Endothelial cell (in vitro differentiated cells): Measurements from ENCODE around the gene DIP2C. TPM values are rescaled to one million over a fixed set of nuclear protein-coding genes. Genes with fewer than 3 reads are reported as not detected.

Experiments used
- DNase-seq: peaks from one replicate; pipeline ENCODE4 v3.0.0; 2021; ENCODE audit warnings: low spot score
- H3K27ac Mint-ChIP-seq: one replicate; pipeline ENCODE4 v1.8.0; 2021; ENCODE audit warnings: mixed read lengths, inconsistent platforms; ENCODE audit not compliant: unreplicated experiment
- H3K27me3 Mint-ChIP-seq: one replicate; pipeline ENCODE4 v1.8.0; 2021; ENCODE audit warnings: mild to moderate bottlenecking, moderate library complexity, mixed read lengths, inconsistent platforms; ENCODE audit not compliant: unreplicated experiment
- H3K36me3 Mint-ChIP-seq: one replicate; pipeline ENCODE4 v1.8.0; 2021; ENCODE audit warnings: mild to moderate bottlenecking, low read depth, mixed read lengths, inconsistent platforms; ENCODE audit not compliant: unreplicated experiment
- H3K4me1 Mint-ChIP-seq: one replicate; pipeline ENCODE4 v1.8.0; 2021; ENCODE audit warnings: mild to moderate bottlenecking, mixed read lengths, inconsistent platforms; ENCODE audit not compliant: unreplicated experiment
- H3K4me3 Mint-ChIP-seq: one replicate; pipeline ENCODE4 v1.8.0; 2021; ENCODE audit warnings: mild to moderate bottlenecking, mixed read lengths, inconsistent platforms; ENCODE audit not compliant: unreplicated experiment
- H3K9me3 Mint-ChIP-seq: one replicate; pipeline ENCODE4 v1.8.0; 2021; ENCODE audit warnings: mixed read lengths, inconsistent platforms; ENCODE audit not compliant: unreplicated experiment
- CTCF ChIP-seq: fragments of 200-600 bp; sonication (generic); IDR thresholded peaks from one replicate; pipeline ENCODE4 v1.5.0; 2021; ENCODE audit warnings: antibody characterized with exemption; ENCODE audit not compliant: unreplicated experiment
- total RNA-seq: library from RNA; stranded (reverse); fragmentation: NEBNext Ultra II Directional; extraction: Animal tissue kit (Norgen Biotek cat#: 25700); gene quantifications from one replicate; pipeline ENCODE4 v1.2.1, GENCODE V29; 2021; ENCODE audit not compliant: unreplicated experiment

The DIP2C gene
- total RNA-seq, 1 donor from 2014 or later: 13.1 TPM

- Mint-ChIP-seq H3K4me1 (peaks cover 6% of the 10 kb centered on the region), H3K27ac (no peak overlapping the region), H3K9me3 (no peaks in the 10 kb centered on the region), H3K36me3 (peaks cover 6% of the 10 kb centered on the region), H3K4me3 (no peak overlapping the region), H3K27me3 (peaks cover 2% of the 10 kb centered on the region)
- no peak for TF ChIP-seq CTCF
- DNase-seq: no peak
Measured at GRCh38 chr10:664893-665292, 24.6 kb downstream of the DIP2C start.

DNA sequence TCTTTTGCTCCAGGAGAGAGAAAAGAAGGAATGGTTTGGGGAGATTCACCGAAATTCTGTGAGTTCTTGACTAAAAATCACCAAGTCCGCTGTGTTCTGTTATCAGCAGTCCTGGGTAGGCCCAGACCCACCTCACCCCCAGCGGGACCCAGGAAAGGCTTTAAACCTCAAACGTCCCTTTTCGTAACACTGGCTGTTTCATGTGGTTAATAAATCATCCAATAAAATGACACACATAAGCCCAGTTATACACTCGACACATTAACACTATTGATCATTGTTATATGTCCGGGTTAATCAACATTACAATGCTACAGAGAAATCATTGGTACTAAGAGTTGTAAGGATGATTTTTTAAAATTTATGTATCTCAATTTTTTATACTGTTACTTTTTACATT, 25.2 kb downstream of the DIP2C start:
- Mint-ChIP-seq H3K9me3 (no peaks in the 10 kb centered on the region), H3K36me3 (peaks cover 6% of the 10 kb centered on the region), H3K27me3 (peaks cover 2% of the 10 kb centered on the region), H3K27ac (no peak overlapping the region), H3K4me1 (peaks cover 11% of the 10 kb centered on the region), H3K4me3 (no peak overlapping the region)
- DNase-seq: no peak
- no peak for TF ChIP-seq CTCF

GRCh38 chr10:663831-664251, 25.6 kb downstream of the DIP2C start:
- Mint-ChIP-seq H3K4me1 (peaks cover 12% of the 10 kb centered on the region), H3K9me3 (no peaks in the 10 kb centered on the region), H3K27me3 (peaks cover 2% of the 10 kb centered on the region), H3K36me3 (peaks cover 6% of the 10 kb centered on the region), H3K4me3 (no peak overlapping the region), H3K27ac (no peak overlapping the region)
- DNase-seq: no peak
- TF ChIP-seq CTCF: no peak

DNA sequence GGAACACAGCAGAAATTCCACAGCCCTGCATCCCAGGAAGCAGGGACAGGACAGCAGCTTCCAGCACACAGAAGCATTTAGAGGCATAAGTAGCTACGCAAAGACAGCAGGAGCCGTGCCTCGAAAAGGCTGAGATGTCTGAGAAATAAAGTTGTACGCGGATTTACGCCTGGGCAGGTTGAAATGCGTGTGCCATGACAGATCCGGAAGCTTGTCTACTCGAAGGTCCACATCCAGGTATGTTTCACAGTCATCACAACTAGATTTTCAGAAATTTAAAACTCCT, 26.1 kb downstream of the DIP2C start:
- peaks cover 12% of the 10 kb centered on the region for H3K4me1 Mint-ChIP-seq
- H3K36me3 Mint-ChIP-seq: peaks cover 6% of the 10 kb centered on the region
- H3K9me3 Mint-ChIP-seq: no peaks in the 10 kb centered on the region
- H3K4me3 Mint-ChIP-seq: no peak overlapping the region
- no peak for DNase-seq
- peaks cover 2% of the 10 kb centered on the region for H3K27me3 Mint-ChIP-seq
- H3K27ac Mint-ChIP-seq: no peak overlapping the region
- no peak for TF ChIP-seq CTCF

DNA sequence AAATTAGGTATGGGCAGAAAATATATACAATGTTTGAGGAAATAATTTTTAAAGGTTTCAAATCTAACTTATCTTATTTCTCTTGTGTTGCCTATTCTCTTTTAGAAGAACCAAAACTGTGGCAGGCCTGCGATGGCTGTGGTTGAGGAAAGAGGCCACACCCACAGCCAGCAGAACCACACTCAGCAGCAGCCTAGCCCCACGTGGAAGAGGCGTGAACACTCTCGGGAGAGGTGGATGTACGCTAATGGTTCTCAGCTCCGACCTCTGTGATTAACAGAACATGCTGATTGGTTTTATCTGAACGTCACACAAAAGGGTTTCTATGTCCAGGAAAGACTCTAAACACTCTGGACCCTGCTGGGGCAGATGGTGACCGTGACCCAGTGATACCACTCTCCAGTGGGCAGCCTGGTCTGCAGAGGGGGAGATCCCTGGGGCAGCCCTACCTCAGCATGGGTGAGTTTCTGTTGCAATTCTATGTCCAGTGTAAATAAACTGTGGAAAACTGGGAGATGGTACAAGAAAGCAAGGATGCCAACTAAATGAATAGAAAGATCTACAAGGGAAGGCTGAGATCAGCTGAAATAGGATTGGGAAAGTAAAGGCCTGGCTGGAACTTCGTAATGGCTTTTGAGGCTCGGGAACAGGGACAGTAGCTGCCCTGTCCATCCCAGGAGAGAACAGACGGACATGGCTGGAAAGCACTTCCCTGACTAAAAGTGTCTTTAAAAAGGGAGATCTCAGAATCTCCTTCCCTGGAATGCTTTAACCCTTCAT, 26.6 kb downstream of the DIP2C start:
- H3K9me3 Mint-ChIP-seq: no peaks in the 10 kb centered on the region
- H3K4me1 Mint-ChIP-seq: peaks cover 12% of the 10 kb centered on the region
- peaks cover 6% of the 10 kb centered on the region for H3K36me3 Mint-ChIP-seq
- no peak overlapping the region for H3K4me3 Mint-ChIP-seq
- DNase-seq: no peak
- no peak overlapping the region for H3K27ac Mint-ChIP-seq
- TF ChIP-seq CTCF: no peak
- H3K27me3 Mint-ChIP-seq: peaks cover 2% of the 10 kb centered on the region
